Measurements from ENCODE around the gene CELSR3. TPM values are rescaled to one million over a fixed set of nuclear protein-coding genes. Genes with fewer than 3 reads are reported as not detected.

Gene CELSR3
- total RNA-seq, 1 experiment from 2014 or later, result 23.9 TPM

DNA sequence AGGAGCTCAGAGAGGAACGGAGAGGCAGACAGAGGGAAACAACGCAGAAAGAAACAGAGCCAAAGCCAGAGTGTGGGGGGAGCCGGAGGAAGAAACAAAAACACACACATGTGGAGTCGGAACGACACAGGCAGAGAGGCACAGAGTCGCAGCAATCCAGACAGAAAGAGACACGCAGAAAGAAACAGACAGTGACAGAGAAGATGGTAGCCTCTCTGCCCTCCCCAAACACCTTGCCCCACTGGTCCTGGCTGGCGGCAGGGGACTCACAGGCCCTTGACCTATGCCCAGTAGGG lies 21.3 kb upstream of the CELSR3 start:
- Histone ChIP-seq H3K23ac (ENCODE audit: insufficient read length, low read depth, low read length) (no peak overlapping the region), H3K4ac (ENCODE audit: low read depth, low read length) (no peak overlapping the region), H3K27me3 (ENCODE audit: insufficient read depth, low read length) (no peaks in the 10 kb centered on the region), H2AFZ (ENCODE audit: low read length) (no peak overlapping the region), H3K9me3 (ENCODE audit: control insufficient read depth, low read depth, low read length) (no peaks in the 10 kb centered on the region), H2BK12ac (ENCODE audit: insufficient read length, low read depth, low read length) (no peak overlapping the region), H3K56ac (ENCODE audit: insufficient read length, low read depth, low read length) (no peak overlapping the region), H3T11ph (ENCODE audit: low read length) (no peak overlapping the region), H2BK15ac (ENCODE audit: low read depth, low read length) (no peak overlapping the region), H3K23me2 (ENCODE audit: insufficient read length, low read depth, low read length, poor library complexity, severe bottlenecking) (peaks cover 8% of the 10 kb centered on the region), H3K79me1 (ENCODE audit: insufficient read depth, low read depth, low read length, poor library complexity, severe bottlenecking) (peaks cover 3% of the 10 kb centered on the region), H4K5ac (ENCODE audit: insufficient read length, low read depth, low read length) (no peak overlapping the region), H2BK5ac (ENCODE audit: insufficient read length, low read length) (no peak overlapping the region), H4K20me1 (ENCODE audit: control insufficient read depth, insufficient read depth, insufficient read length) (no peaks in the 10 kb centered on the region), H2BK120ac (ENCODE audit: low read depth, low read length, poor library complexity, severe bottlenecking) (no peak overlapping the region), H3K4me2 (ENCODE audit: insufficient read depth, insufficient read length, low read length) (no peak overlapping the region), H2AK5ac (ENCODE audit: insufficient read length, low read length) (no peak overlapping the region), H3K4me1 (ENCODE audit: insufficient read depth, low read length) (peaks cover 4% of the 10 kb centered on the region; the same call in 1 of the 2 replicates), H3K14ac (ENCODE audit: insufficient read depth, low read length) (no peak overlapping the region), H3K27ac (ENCODE audit: insufficient read length, low read depth, low read length) (no peak overlapping the region), H3K18ac (ENCODE audit: insufficient read length, low read depth, low read length) (no peak overlapping the region), H4K91ac (ENCODE audit: insufficient read length, low read depth, low read length) (no peak overlapping the region), H3K79me2 (ENCODE audit: insufficient read depth, low read length) (peaks cover 5% of the 10 kb centered on the region; the same call in 1 of the 2 replicates), H2BK20ac (ENCODE audit: low read depth, low read length, poor library complexity, severe bottlenecking) (no peak overlapping the region), H4K8ac (replicated peaks; ENCODE audit: insufficient read length, low read depth, low read length) (no peak overlapping the region), H3K9ac (ENCODE audit: extremely low read depth, insufficient read length, low read length) (no peak overlapping the region)
- H3K27me3 Mint-ChIP-seq (ENCODE audit: low read depth), result no peaks in the 10 kb centered on the region; the same call in 1 of the 2 replicates
- H3K27ac Mint-ChIP-seq, result peak overlapping the region in 1 of 3 experiments; percentile 58; a peak in 2 of 7 replicates
- peaks cover 26 to 65% (median 54%) of the 10 kb centered on the region in 3 experiments for H3K36me3 Mint-ChIP-seq (ENCODE audit: insufficient read depth in 1 of 3, low read depth in 3 of 3)
- TF ChIP-seq, protein P1, sequence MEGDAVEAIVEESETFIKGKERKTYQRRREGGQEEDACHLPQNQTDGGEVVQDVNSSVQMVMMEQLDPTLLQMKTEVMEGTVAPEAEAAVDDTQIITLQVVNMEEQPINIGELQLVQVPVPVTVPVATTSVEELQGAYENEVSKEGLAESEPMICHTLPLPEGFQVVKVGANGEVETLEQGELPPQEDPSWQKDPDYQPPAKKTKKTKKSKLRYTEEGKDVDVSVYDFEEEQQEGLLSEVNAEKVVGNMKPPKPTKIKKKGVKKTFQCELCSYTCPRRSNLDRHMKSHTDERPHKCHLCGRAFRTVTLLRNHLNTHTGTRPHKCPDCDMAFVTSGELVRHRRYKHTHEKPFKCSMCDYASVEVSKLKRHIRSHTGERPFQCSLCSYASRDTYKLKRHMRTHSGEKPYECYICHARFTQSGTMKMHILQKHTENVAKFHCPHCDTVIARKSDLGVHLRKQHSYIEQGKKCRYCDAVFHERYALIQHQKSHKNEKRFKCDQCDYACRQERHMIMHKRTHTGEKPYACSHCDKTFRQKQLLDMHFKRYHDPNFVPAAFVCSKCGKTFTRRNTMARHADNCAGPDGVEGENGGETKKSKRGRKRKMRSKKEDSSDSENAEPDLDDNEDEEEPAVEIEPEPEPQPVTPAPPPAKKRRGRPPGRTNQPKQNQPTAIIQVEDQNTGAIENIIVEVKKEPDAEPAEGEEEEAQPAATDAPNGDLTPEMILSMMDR (conservative IDR thresholded peaks at IDR 0.05), result no peak
- WGBS (ENCODE audit: extremely low coverage, insufficient read length, low lambda C conversion rate), result no CpG with 5 or more reads among the region's 8 CpGs
- DNase-seq, result no peak
- H3K4me3 Mint-ChIP-seq, result peak overlapping the region; percentile 27 to 81
- peaks cover 17 to 21% of the 10 kb centered on the region in 2 experiments for H3K4me1 Mint-ChIP-seq
- no peaks in the 10 kb centered on the region for H3K9me3 Mint-ChIP-seq

Data from H9 (cell line).